OCI-LY7 (cell line): ENCODE results near the gene CD207.

Experiments
- EZH2phosphoT487 ChIP-seq: fragments of 200-600 bp; sonication (generic); IDR thresholded peaks from 2 replicates; pipeline ENCODE4 v1.6.1; 2018; ENCODE audit warnings: low read depth, borderline replicate concordance, mild to moderate bottlenecking, mixed run types, antibody characterized with exemption, low read length, moderate library complexity, mixed read lengths
- TF ChIP-seq, protein P1 (sequence below): fragments of 200-600 bp; sonication (generic); conservative IDR thresholded peaks from 2 replicates; pipeline ENCODE4 v1.5.1; 2014; ENCODE audit warnings: mild to moderate bottlenecking, antibody characterized with exemption, low read length, moderate library complexity, mixed read lengths

DNA sequence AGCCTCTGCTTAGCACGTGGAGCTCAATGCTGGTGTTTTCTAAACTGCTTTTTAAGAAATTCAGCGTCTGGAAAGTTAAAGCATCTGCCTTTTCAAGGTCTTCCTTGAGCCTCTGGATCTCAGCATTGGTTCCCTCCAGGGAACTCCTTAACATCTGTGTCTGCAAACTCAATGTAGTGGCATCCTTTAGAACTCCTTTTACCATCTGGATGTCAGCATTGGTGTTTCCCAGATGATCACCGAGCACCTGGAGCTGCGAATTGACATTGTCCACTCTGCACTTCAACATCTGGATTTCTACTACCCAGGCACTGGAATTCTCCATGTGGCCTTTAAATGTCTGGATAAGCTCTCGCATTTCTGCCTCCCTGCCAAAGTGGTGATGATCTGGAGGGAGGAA, 18.9 kb downstream of the CD207 start:
- TF ChIP-seq, protein P1, sequence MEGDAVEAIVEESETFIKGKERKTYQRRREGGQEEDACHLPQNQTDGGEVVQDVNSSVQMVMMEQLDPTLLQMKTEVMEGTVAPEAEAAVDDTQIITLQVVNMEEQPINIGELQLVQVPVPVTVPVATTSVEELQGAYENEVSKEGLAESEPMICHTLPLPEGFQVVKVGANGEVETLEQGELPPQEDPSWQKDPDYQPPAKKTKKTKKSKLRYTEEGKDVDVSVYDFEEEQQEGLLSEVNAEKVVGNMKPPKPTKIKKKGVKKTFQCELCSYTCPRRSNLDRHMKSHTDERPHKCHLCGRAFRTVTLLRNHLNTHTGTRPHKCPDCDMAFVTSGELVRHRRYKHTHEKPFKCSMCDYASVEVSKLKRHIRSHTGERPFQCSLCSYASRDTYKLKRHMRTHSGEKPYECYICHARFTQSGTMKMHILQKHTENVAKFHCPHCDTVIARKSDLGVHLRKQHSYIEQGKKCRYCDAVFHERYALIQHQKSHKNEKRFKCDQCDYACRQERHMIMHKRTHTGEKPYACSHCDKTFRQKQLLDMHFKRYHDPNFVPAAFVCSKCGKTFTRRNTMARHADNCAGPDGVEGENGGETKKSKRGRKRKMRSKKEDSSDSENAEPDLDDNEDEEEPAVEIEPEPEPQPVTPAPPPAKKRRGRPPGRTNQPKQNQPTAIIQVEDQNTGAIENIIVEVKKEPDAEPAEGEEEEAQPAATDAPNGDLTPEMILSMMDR, result no peak
- TF ChIP-seq EZH2phosphoT487, result no peak
